Measurements from ENCODE around the gene DNAJC27.

DNAJC27 gene

DNA sequence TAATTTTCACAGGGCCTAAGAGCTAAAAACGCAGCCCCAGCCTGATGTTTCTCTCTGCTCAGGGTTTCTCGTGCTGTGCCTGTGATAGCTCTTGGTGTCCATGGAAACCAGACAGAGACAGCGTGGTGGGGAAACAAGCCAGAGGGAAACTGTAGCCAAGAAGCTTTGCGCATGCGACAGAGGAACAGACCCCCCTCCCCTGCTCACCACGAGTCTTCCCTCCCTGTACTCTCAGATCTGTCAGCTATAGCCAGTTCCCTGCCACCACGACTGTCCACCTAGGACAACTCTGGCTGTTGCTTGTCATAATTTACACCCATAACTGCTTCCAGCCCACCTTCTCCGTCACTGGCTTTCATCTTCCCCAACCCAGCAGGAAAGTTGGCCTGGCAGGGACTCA, 13.2 kb upstream of the DNAJC27 start:
- no peak for TF ChIP-seq POLR2A (IDR thresholded peaks at IDR 0.05; ENCODE audit: low read length)
- no peak for TF ChIP-seq GATA1 (IDR thresholded peaks at IDR 0.05; ENCODE audit: low read depth, low read length)
- DNase-seq: peak in 1 of 2 experiments; percentile 29

DNA sequence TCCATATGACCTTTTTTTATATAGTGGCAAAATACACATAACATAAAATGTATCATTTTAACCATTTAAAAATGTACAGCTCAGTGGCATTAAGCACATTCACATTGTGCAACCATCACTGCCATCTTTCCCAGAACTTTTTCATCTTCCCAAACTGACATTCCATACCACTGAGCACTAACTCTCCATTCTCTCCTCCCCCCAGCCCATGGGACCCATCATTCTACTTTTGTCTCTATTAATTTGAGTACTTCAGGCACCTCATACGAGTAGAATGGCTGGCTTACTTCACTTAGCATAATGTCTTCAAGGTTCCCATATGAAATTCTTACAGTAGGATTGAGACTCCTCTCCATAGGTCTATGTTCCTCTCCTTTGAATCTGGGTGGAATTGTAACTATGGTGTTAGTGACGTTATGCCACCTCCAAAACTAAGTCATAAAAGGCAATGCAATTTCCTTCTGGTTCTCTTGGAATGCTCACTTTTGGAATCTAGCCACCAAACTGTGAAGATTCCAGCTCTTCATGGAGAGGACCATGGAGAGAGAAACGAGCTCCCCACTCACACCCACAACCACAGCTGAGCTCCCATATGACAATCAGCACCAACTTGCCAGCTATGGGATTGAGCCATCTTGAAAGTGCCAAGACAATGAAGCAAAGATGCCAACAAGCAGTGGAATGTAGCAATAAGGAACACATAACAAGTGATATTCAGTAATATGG, 9.8 kb upstream of the DNAJC27 start:
- DNase-seq: no peak
- TF ChIP-seq POLR2A (IDR thresholded peaks at IDR 0.05; ENCODE audit: low read length) (no peak), GATA1 (IDR thresholded peaks at IDR 0.05; ENCODE audit: low read depth, low read length) (no peak)

DNA sequence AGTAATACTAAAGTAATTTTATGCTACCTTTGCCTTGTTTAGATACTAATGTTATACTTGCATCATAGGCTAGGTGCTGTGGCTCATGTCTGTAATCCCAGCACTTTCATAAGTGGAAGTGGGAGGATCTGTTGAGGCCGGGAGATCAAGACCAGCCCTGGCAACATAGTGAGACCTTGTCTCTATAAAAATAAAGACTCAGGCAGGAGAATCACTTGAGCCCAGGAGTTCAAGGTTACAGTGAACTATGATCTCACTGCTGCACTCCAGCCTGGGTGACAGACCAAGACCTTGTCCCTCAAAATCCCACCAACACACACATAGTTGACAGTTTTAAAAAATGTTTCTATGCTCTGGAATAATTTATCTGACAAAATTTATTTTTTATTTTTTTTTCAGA, 6.9 kb upstream of the DNAJC27 start:
- DNase-seq: no peak
- TF ChIP-seq POLR2A (IDR thresholded peaks at IDR 0.05; ENCODE audit: low read length): no peak
- TF ChIP-seq GATA1 (IDR thresholded peaks at IDR 0.05; ENCODE audit: low read depth, low read length): no peak

DNA sequence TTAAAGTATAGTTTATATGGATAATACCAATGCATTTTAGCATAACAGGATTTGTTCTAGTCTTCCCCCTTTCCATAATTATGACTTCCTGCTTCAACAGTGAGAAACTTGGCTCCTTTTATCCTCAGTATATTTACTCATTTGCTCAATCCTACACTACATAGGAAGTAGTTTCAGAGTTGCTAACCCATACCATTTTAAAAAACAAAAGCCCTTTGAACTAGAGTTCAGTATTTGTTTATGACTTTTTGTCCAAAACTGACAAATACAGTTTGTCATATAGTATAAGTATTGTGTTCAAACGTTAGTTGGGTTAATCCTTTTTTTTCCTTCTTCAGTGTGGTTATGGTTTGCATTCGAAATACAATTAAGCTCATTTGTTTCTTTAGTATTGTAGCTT, 5.9 kb upstream of the DNAJC27 start:
- DNase-seq: no peak
- TF ChIP-seq GATA1 (IDR thresholded peaks at IDR 0.05; ENCODE audit: low read depth, low read length) (no peak), POLR2A (IDR thresholded peaks at IDR 0.05; ENCODE audit: low read length) (no peak)

DNA sequence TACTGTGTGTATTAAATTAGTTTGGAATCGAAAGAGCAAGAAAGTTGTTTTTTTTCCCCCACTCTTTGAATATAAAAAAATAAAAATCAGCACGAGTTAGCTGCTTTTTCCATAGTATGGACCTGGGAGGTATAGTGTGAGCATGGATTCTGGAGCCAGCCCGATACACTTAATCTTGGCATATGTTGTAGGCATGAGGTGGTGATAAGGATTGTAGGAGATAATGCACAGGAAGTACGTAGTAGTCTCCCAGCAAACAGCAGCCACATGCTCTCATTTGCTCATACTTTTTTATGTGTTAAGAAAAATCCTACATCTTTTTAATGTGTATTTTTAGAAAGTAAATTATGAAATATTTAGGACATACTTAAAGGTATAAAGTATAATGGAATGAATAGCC, 2.1 kb upstream of the DNAJC27 start:
- TF ChIP-seq GATA1 (IDR thresholded peaks at IDR 0.05; ENCODE audit: low read depth, low read length): no peak
- TF ChIP-seq POLR2A (IDR thresholded peaks at IDR 0.05; ENCODE audit: low read length): no peak
- peak; percentile 65 to 85 for DNase-seq

DNA sequence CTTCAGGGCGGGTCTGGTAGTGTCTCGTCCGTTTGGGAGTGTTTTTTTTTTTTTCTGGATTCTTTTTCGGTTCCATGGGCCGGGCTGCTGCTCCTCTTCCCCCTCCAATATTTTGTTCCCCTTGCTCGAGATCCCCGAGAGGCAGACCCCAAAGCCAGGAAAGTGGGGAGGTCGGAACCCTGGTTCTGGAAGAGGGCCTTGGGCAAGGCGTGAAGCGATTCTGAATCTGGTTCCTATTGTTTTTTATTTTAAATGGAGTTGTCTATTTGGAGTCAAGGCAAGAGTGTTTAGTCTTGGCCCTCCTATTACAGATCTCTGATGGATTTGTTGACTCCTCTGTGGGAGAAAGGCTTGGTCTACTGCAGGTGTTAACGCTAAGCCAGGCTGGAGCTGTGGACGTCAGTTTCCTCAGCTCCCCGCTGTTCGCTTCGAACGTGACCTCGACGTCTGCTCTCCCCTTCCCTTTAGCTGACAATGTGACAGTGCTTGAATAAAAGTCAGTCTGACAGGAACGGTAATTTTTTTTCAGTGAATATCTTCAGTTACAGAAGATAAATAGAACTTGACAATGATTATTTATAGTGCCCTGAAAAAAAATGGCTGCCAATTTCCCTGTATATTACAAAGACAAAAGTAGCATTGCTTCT, 683 bp upstream of the DNAJC27 start:
- no peak for TF ChIP-seq GATA1 (IDR thresholded peaks at IDR 0.05; ENCODE audit: low read depth, low read length)
- peak; percentile 79 for TF ChIP-seq POLR2A (IDR thresholded peaks at IDR 0.05; ENCODE audit: low read length)
- peak; percentile 63 to 79 for DNase-seq

DNA sequence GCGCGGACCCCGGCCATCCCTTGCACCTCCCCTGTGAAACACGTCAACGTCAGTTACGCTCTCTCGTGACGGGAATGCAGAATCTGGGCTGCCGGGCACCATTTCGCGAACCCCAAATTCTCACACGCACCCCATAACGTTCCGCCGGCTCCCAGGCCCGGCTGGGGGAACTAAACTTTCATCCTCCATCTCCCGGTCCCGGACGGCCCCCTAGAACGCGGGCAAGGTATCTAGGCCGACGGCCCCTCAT, 544 bp downstream of the DNAJC27 start:
- TF ChIP-seq GATA1 (IDR thresholded peaks at IDR 0.05; ENCODE audit: low read depth, low read length) (no peak), POLR2A (IDR thresholded peaks at IDR 0.05; ENCODE audit: low read length) (no peak)
- DNase-seq: peak; percentile 72 to 81

- DNase-seq: peak in 1 of 2 experiments; percentile 40
- TF ChIP-seq POLR2A (IDR thresholded peaks at IDR 0.05; ENCODE audit: low read length): no peak
Measured at GRCh38 chr2:24970483-24971285, 1.1 kb downstream of the DNAJC27 start.

DNA sequence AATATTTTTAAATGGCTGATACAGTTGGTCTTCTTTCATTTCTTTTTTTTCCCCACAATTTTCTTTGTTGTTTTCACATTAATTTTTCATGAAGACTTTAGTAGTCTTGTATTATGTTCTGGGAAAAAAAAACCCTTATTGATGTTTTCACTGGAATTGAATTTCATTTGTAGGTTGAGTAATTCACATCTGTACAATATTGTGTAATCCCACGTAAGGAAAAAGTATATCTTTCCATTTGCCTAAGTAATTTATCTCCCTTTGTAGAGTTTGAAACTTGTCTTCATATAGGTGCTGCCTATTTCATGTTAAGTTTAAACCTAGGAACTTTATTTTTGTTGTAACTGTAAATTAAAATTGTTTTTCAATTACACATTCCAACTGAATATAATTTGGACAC, 2.0 kb downstream of the DNAJC27 start:
- DNase-seq: no peak

GRCh38 chr2:24961903-24962302, 9.9 kb downstream of the DNAJC27 start:
- no peak for DNase-seq
- no peak for TF ChIP-seq GATA1 (IDR thresholded peaks at IDR 0.05; ENCODE audit: low read depth, low read length)
- no peak for TF ChIP-seq POLR2A (IDR thresholded peaks at IDR 0.05; ENCODE audit: low read length)

More for the DNA sequence above, 2.0 kb downstream of the DNAJC27 start:
- no peak for TF ChIP-seq GATA1 (IDR thresholded peaks at IDR 0.05; ENCODE audit: low read depth, low read length)
- no peak for TF ChIP-seq POLR2A (IDR thresholded peaks at IDR 0.05; ENCODE audit: low read length)

DNA sequence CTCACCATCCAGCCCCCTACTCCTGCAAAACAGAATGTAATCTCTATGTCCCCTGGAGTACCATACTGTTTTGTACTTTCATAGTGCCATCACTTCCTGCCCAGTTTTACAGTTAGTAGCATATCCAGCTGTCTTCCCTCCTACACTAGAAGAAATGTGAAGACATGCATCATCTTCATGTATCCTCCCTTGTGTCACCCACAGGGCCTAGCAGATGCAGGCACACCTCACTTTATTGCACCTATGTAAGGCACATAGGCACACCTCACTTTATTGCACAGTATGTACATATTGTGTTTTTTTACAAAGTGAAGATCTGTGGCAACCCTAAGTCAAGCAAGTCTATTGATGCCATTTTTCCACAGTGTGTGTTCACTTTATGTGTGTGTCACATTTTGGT, 12.0 kb downstream of the DNAJC27 start:
- TF ChIP-seq GATA1 (IDR thresholded peaks at IDR 0.05; ENCODE audit: low read depth, low read length) (no peak), POLR2A (IDR thresholded peaks at IDR 0.05; ENCODE audit: low read length) (no peak)
- no peak for DNase-seq

GRCh38 chr2:24958411-24958935, 13.3 kb downstream of the DNAJC27 start:
- DNase-seq: no peak
- TF ChIP-seq GATA1 (IDR thresholded peaks at IDR 0.05; ENCODE audit: low read depth, low read length): no peak
- TF ChIP-seq POLR2A (IDR thresholded peaks at IDR 0.05; ENCODE audit: low read length): no peak

DNA sequence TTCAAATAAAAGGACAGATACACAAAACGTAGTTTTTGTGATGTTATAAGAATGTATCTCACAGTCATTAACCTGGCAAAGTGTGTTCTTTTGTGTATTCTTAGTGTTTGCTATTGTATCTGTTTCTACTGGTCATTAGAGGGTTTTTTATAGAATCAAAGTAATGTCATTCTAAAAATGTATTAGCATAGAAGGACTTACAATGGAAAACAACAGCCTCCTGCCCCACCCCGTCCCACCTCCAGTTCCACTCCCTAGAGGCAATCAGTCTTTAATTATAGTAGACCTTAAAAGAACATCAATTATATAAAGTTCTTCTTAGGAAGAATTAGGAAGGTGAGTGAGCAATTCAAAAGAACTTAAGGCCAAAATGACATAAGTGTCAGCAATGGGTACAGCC, 13.8 kb downstream of the DNAJC27 start:
- no peak for DNase-seq
- TF ChIP-seq GATA1 (IDR thresholded peaks at IDR 0.05; ENCODE audit: low read depth, low read length) (no peak), POLR2A (IDR thresholded peaks at IDR 0.05; ENCODE audit: low read length) (no peak)

- no peak for DNase-seq
- TF ChIP-seq POLR2A (IDR thresholded peaks at IDR 0.05; ENCODE audit: low read length) (no peak), GATA1 (IDR thresholded peaks at IDR 0.05; ENCODE audit: low read depth, low read length) (no peak)
Measured at GRCh38 chr2:24957221-24957620, 14.5 kb downstream of the DNAJC27 start.

Measured in erythroblast (primary cell).